Endothelial cell of umbilical vein (primary cell): Measurements from ENCODE around the gene AQP12B. TPM values are rescaled to one million over a fixed set of nuclear protein-coding genes. Genes with fewer than 3 reads are reported as not detected.

Experiments used
- BruUV-seq: library from RNA; stranded (reverse); fragments of 400-500 nt; replicated peaks from 2 replicates; lab custom pipeline; 2021; lab: Mats Ljungman, UMichigan
- CTCF ChIA-PET: fragments of 300-600, 350-600 bp; sonication (Branson Sonifier 250); formaldehyde crosslinking; loops from one replicate; lab custom pipeline; 2021; ENCODE audit warnings: antibody characterized with exemption, inconsistent platforms; lab: Charles Lee
- POLR2A ChIA-PET: fragments of 300-600, 350-600 bp; sonication (Branson Sonifier 250); formaldehyde crosslinking; loops from one replicate; lab custom pipeline; 2021; ENCODE audit warnings: antibody characterized with exemption, inconsistent platforms; lab: Charles Lee
- DNase-seq: peaks from one replicate; pipeline ENCODE4 v3.0.0-alpha.2; 2011; ENCODE audit warnings: low read depth, low spot score
- FAIRE-seq: peaks from 2 replicates; lab custom pipeline; 2011; peaks lifted over from hg19 to GRCh38; lab: Jason Lieb, UNC
- H2AFZ ChIP-seq: 2 replicates; pipeline ENCODE4 v1.6.0; 2012; ENCODE audit warnings: low read depth, low read length, control low read depth, inconsistent platforms
- H3K27ac ChIP-seq: 2 replicates; pipeline ENCODE4 v1.5.1; 2011; ENCODE audit warnings: low read depth, mild to moderate bottlenecking, control low read depth, low read length, moderate library complexity; ENCODE audit not compliant: insufficient read depth
- H3K27me3 ChIP-seq, 2 experiments: 2 replicates each; pipeline versions ENCODE4 v1.6.0 to v1.6.1; 2011; ENCODE audit warnings: low read length in 2 of 2, mixed read lengths in 1 of 2; ENCODE audit not compliant: control insufficient read depth in 2 of 2, insufficient read depth in 2 of 2
- H3K36me3 ChIP-seq, 2 experiments: 2 replicates in 1 of 2; 3 replicates in 1 of 2; pipeline ENCODE4 v1.5.1; 2011; ENCODE audit warnings: low read length in 2 of 2, mild to moderate bottlenecking in 1 of 2, moderate library complexity in 1 of 2; ENCODE audit not compliant: control insufficient read depth in 2 of 2, insufficient read depth in 2 of 2; ENCODE audit errors: extremely low read depth in 1 of 2
- H3K4me1 ChIP-seq: 3 replicates; pipeline ENCODE4 v1.5.1; 2011; ENCODE audit warnings: mild to moderate bottlenecking, low read length; ENCODE audit not compliant: control insufficient read depth, insufficient read depth; ENCODE audit errors: extremely low read depth
- H3K4me2 ChIP-seq: 2 replicates; pipeline ENCODE4 v1.6.1; 2011; ENCODE audit warnings: low read length, control low read depth, mixed read lengths; ENCODE audit not compliant: insufficient read depth
- H3K4me3 ChIP-seq, 3 experiments: fragments of 200-600 bp in 1 of 3; sonication (generic), shearing (Covaris generic) in 1 of 3; replicated peaks in 1 of 3; 2 replicates each; pipeline ENCODE4 v1.5.1; 2011 to 2016; ENCODE audit warnings: control low read depth in 3 of 3, low read length in 3 of 3, mild to moderate bottlenecking in 2 of 3, inconsistent platforms in 1 of 3, low read depth in 1 of 3, moderate library complexity in 1 of 3; ENCODE audit not compliant: insufficient read depth in 1 of 3
- H3K79me2 ChIP-seq: 2 replicates; pipeline ENCODE4 v1.6.0; 2012; ENCODE audit warnings: low read length, inconsistent platforms; ENCODE audit not compliant: control insufficient read depth, insufficient read depth
- H3K9ac ChIP-seq: replicated peaks from 2 replicates; pipeline ENCODE3; 2011; ENCODE audit warnings: low read length, control low read depth; ENCODE audit not compliant: insufficient read depth; ENCODE audit errors: extremely low read depth
- H3K9me1 ChIP-seq: replicated peaks from 3 replicates; pipeline ENCODE4 v1.6.0; 2011; ENCODE audit warnings: mild to moderate bottlenecking, low read length; ENCODE audit not compliant: control insufficient read depth, insufficient read depth; ENCODE audit errors: extremely low read depth
- H3K9me3 ChIP-seq: replicated peaks from 2 replicates; pipeline ENCODE4 v1.5.1; 2012; ENCODE audit warnings: low read length, inconsistent platforms; ENCODE audit not compliant: control insufficient read depth, insufficient read depth
- H4K20me1 ChIP-seq: replicated peaks from 2 replicates; pipeline ENCODE3; 2011; ENCODE audit warnings: mild to moderate bottlenecking, low read length; ENCODE audit not compliant: control insufficient read depth, insufficient read depth; ENCODE audit errors: extremely low read depth
- CTCF ChIP-seq, 2 donors: IDR thresholded peaks; 1 replicate in 1 of 2; 2 replicates in 1 of 2; pipeline ENCODE4 v1.5.1; 2011; ENCODE audit warnings: low read length in 2 of 2, mild to moderate bottlenecking in 2 of 2, moderate library complexity in 2 of 2, control low read depth in 1 of 2, inconsistent platforms in 1 of 2, low read depth in 1 of 2; ENCODE audit not compliant: insufficient read depth in 1 of 2; ENCODE audit errors: extremely low read depth in 1 of 2
- EZH2 ChIP-seq: IDR thresholded peaks from 2 replicates; pipeline ENCODE4 v1.6.1; 2012; ENCODE audit warnings: borderline replicate concordance, low read depth, mild to moderate bottlenecking, moderate library complexity, low read length, inconsistent platforms; ENCODE audit not compliant: severe bottlenecking
- FOS ChIP-seq: IDR thresholded peaks from 2 replicates; pipeline ENCODE4 v1.6.1; 2011; ENCODE audit warnings: mild to moderate bottlenecking, low read length, moderate library complexity, borderline replicate concordance; ENCODE audit not compliant: insufficient read depth
- GATA2 ChIP-seq: IDR thresholded peaks from 2 replicates; pipeline ENCODE4 v1.7.0; 2011; ENCODE audit warnings: low read depth, mild to moderate bottlenecking, moderate library complexity, mixed read lengths, low read length; ENCODE audit not compliant: insufficient read length, insufficient read depth
- JUN ChIP-seq: IDR thresholded peaks from 2 replicates; pipeline ENCODE4 v1.6.1; 2011; ENCODE audit warnings: borderline replicate concordance, low read depth; ENCODE audit not compliant: insufficient read length, insufficient read depth
- MAX ChIP-seq: IDR thresholded peaks from 2 replicates; pipeline ENCODE4 v1.6.1; 2011; ENCODE audit not compliant: insufficient read depth, insufficient read length
- MYC ChIP-seq: IDR thresholded peaks from one replicate; pipeline ENCODE4 v1.6.1; 2011; ENCODE audit warnings: mild to moderate bottlenecking, low read depth, low read length
- POLR2A ChIP-seq: IDR thresholded peaks from 2 replicates; pipeline ENCODE4 v1.6.1; 2012; ENCODE audit warnings: low read depth, mild to moderate bottlenecking, control low read depth, low read length
- POLR2AphosphoS5 ChIP-seq: IDR thresholded peaks from 2 replicates; pipeline ENCODE4 v1.6.1; 2012; ENCODE audit warnings: low read depth, mild to moderate bottlenecking, control low read depth, low read length, moderate library complexity; ENCODE audit not compliant: insufficient read depth
- dilution Hi-C: fragments of 300-500 bp; cut with MboI; formaldehyde crosslinking; loops from one replicate; pipeline ENCODE4 v1.15.0; 2019; ENCODE audit warnings: low sequenced_read_pairs; ENCODE audit not compliant: extremely low pct_ligation_motif_present
- intact Hi-C: fragments of 100-400 bp; cut with micrococcal nuclease; formaldehyde crosslinking; loops from one replicate; pipeline ENCODE4 v1.10.0; 2022
- polyA plus RNA-seq, 4 experiments: library from polyadenylated mRNA; depleted of rRNA in 3 of 4; stranded (reverse) in 3 of 4; unstranded in 1 of 4; fragments of >200 nt; gene quantifications; 2 replicates each; pipeline versions ENCODE4 v1.2.1 to v1.2.3, GENCODE V29; 2011 to 2012; ENCODE audit warnings: missing spikeins in 1 of 4
- total RNA-seq: library from RNA; stranded (reverse); gene quantifications from 2 replicates; pipeline ENCODE4 v1.2.3, GENCODE V29; 2021

The AQP12B gene
- total and polyA plus RNA-seq, 2 donors (not counting 3 experiments of a cell fraction or from before 2014, with no cell fraction given), result not detected

GRCh38 chr2:240655931-240656886 lies 26.5 kb downstream of the AQP12B start:
- BruUV-seq, result no TSS peak
- dilution Hi-C loops, result no loop called here
- Histone ChIP-seq H3K4me3 (no peak overlapping the region), H3K36me3 (no peaks in the 10 kb centered on the region), H2AFZ (no peak overlapping the region), H3K9ac (no peak overlapping the region), H4K20me1 (no peaks in the 10 kb centered on the region), H3K27me3 (peaks cover 0 to 2% of the 10 kb centered on the region in 2 experiments), H3K9me3 (no peaks in the 10 kb centered on the region), H3K27ac (no peak overlapping the region), H3K4me1 (no peaks in the 10 kb centered on the region), H3K79me2 (no peaks in the 10 kb centered on the region), H3K4me2 (no peak overlapping the region), H3K9me1 (no peaks in the 10 kb centered on the region)
- TF ChIP-seq EZH2 (no peak), MAX (no peak), POLR2AphosphoS5 (no peak), CTCF (IDR thresholded peaks at IDR 0.05; ENCODE audit: extremely low read depth in 1 of 2, insufficient read depth in 1 of 2, low read depth in 1 of 2, low read length in 2 of 2) (no peak), FOS (no peak), JUN (no peak), MYC (no peak), GATA2 (no peak), POLR2A (no peak)
- POLR2A ChIA-PET, result no interaction called here
- DNase-seq (no peak), FAIRE-seq (no peak)
- intact Hi-C loops, result loop anchor here (5.0 kb wide), 1 partner anchor 39 kb away; no protein-coding TSS in a partner anchor
- CTCF ChIA-PET, result no interaction called here
